H1 (cell line): ENCODE data around the gene PLEKHM3. TPM values are rescaled to one million over a fixed set of nuclear protein-coding genes. Genes with fewer than 3 reads are reported as not detected.

Experiments used
- CTCF ChIA-PET: fragments of 300-600 bp; sonication (Branson Sonifier 250); formaldehyde crosslinking; loops from one replicate; lab custom pipeline; 2021; ENCODE audit not compliant: partially characterized antibody; lab: Charles Lee
- POLR2A ChIA-PET: fragments of 300-600 bp; sonication (Branson Sonifier 250); formaldehyde crosslinking; loops from one replicate; lab custom pipeline; 2021; ENCODE audit warnings: inconsistent platforms; ENCODE audit not compliant: partially characterized antibody; lab: Charles Lee
- DNase-seq, 2 experiments: peaks; one replicate each; pipeline versions ENCODE4 v3.0.0 to v3.0.0-alpha.2; 2010 to 2022; ENCODE audit warnings: low spot score in 2 of 2, low read depth in 1 of 2, mixed read lengths in 1 of 2
- FAIRE-seq: peaks from 2 replicates; lab custom pipeline; 2011; peaks lifted over from hg19 to GRCh38; lab: Jason Lieb, UNC
- H2AFZ ChIP-seq: 2 replicates; pipeline ENCODE4 v1.8.1; 2012; ENCODE audit warnings: low read length, inconsistent platforms
- H2AK5ac ChIP-seq: 2 replicates; pipeline ENCODE4 v1.6.1; 2013; ENCODE audit warnings: low read depth, low read length
- H2BK120ac ChIP-seq: replicated peaks from 2 replicates; pipeline ENCODE3; 2013; ENCODE audit warnings: low read depth, low read length, inconsistent platforms
- H2BK12ac ChIP-seq: 2 replicates; pipeline ENCODE4 v1.6.1; 2013; ENCODE audit warnings: low read depth, low read length
- H2BK15ac ChIP-seq: 2 replicates; pipeline ENCODE4 v1.6.1; 2013; ENCODE audit warnings: low read length
- H2BK20ac ChIP-seq: 2 replicates; pipeline ENCODE4 v1.6.1; 2013; ENCODE audit warnings: low read length
- H2BK5ac ChIP-seq: 2 replicates; pipeline ENCODE4 v1.6.1; 2013; ENCODE audit warnings: low read depth, low read length
- H3K14ac ChIP-seq: 2 replicates; pipeline ENCODE4 v1.6.1; 2013; ENCODE audit warnings: inconsistent platforms; ENCODE audit not compliant: insufficient read length
- H3K18ac ChIP-seq: 2 replicates; pipeline ENCODE4 v1.6.1; 2013; ENCODE audit warnings: low read length; ENCODE audit errors: extremely low read depth
- H3K23ac ChIP-seq: 2 replicates; pipeline ENCODE4 v1.6.1; 2013; ENCODE audit warnings: inconsistent platforms; ENCODE audit not compliant: insufficient read length
- H3K23me2 ChIP-seq: 2 replicates; pipeline ENCODE4 v1.6.1; 2013; ENCODE audit warnings: low read depth, low read length
- H3K27ac ChIP-seq: 2 replicates; pipeline ENCODE4 v1.6.1; 2011; ENCODE audit warnings: low read depth, low read length, inconsistent platforms
- H3K27me3 ChIP-seq, 4 experiments: replicated peaks in 1 of 4; 1 replicate in 1 of 4; 2 replicates in 3 of 4; pipeline versions ENCODE4 v1.6.1 to v1.8.1; 2011 to 2013; ENCODE audit warnings: low read length in 3 of 4, mild to moderate bottlenecking in 3 of 4, inconsistent platforms in 2 of 4, mixed read lengths in 2 of 4, moderate library complexity in 1 of 4; ENCODE audit not compliant: control insufficient read depth in 3 of 4, insufficient read depth in 3 of 4; ENCODE audit errors: extremely low read depth in 1 of 4
- H3K36me3 ChIP-seq, 4 experiments: 2 replicates each; pipeline versions ENCODE4 v1.6.1 to v1.8.1; 2011 to 2013; ENCODE audit warnings: mild to moderate bottlenecking in 4 of 4, low read length in 3 of 4, moderate library complexity in 2 of 4, control low read depth in 1 of 4, inconsistent platforms in 1 of 4; ENCODE audit not compliant: insufficient read depth in 4 of 4, control insufficient read depth in 2 of 4
- H3K4ac ChIP-seq: replicated peaks from 2 replicates; pipeline ENCODE3; 2013; ENCODE audit warnings: low read length, low read depth, mixed read lengths, inconsistent platforms; ENCODE audit not compliant: insufficient read length
- H3K4me1 ChIP-seq, 4 experiments: replicated peaks in 1 of 4; 1 replicate in 1 of 4; 2 replicates in 3 of 4; pipeline versions ENCODE4 v1.6.1 to v1.8.1; 2011 to 2013; ENCODE audit warnings: low read length in 3 of 4, inconsistent platforms in 2 of 4, mixed read lengths in 1 of 4; ENCODE audit not compliant: insufficient read depth in 4 of 4, control insufficient read depth in 3 of 4
- H3K4me2 ChIP-seq, 2 experiments: 2 replicates each; pipeline versions ENCODE4 v1.6.1 to v1.8.1; 2011 to 2013; ENCODE audit warnings: low read depth in 2 of 2, low read length in 2 of 2, control low read depth in 1 of 2, inconsistent platforms in 1 of 2, mild to moderate bottlenecking in 1 of 2; ENCODE audit not compliant: insufficient read depth in 1 of 2
- H3K4me3 ChIP-seq, 4 experiments: fragments of 200-600, 300-600 bp in 1 of 4; sonication (generic), shearing (Covaris generic), sonication (Bioruptor Twin) in 1 of 4; 2 replicates each; pipeline versions ENCODE4 v1.5.1 to v1.8.1; 2011 to 2016; ENCODE audit warnings: low read length in 4 of 4, low read depth in 3 of 4, control low read depth in 2 of 4, inconsistent platforms in 2 of 4, mild to moderate bottlenecking in 2 of 4, mixed read lengths in 1 of 4, moderate library complexity in 1 of 4; ENCODE audit not compliant: insufficient read depth in 2 of 4; ENCODE audit errors: extremely low read depth in 1 of 4
- H3K56ac ChIP-seq: replicated peaks from 2 replicates; pipeline ENCODE3; 2013; ENCODE audit warnings: low read depth, mild to moderate bottlenecking, mixed read lengths, low read length, inconsistent platforms; ENCODE audit not compliant: insufficient read length
- H3K79me1 ChIP-seq: 2 replicates; pipeline ENCODE4 v1.6.1; 2013; ENCODE audit warnings: low read depth, low read length, control low read depth
- H3K79me2 ChIP-seq, 2 experiments: 2 replicates each; pipeline versions ENCODE4 v1.6.1 to v1.8.1; 2012 to 2013; ENCODE audit warnings: low read length in 2 of 2, mild to moderate bottlenecking in 2 of 2, inconsistent platforms in 1 of 2; ENCODE audit not compliant: insufficient read depth in 2 of 2, control insufficient read depth in 1 of 2
- H3K9ac ChIP-seq, 4 experiments: replicated peaks in 1 of 4; 1 replicate in 1 of 4; 2 replicates in 3 of 4; pipeline versions ENCODE4 v1.6.1 to v1.8.1; 2011 to 2013; ENCODE audit warnings: low read depth in 3 of 4, low read length in 3 of 4, control low read depth in 2 of 4, mild to moderate bottlenecking in 2 of 4, moderate library complexity in 2 of 4, inconsistent platforms in 1 of 4; ENCODE audit errors: extremely low read depth in 1 of 4
- H3K9me3 ChIP-seq, 2 experiments: 2 replicates each; pipeline versions ENCODE4 v1.6.1 to v1.8.1; 2012 to 2013; ENCODE audit warnings: mild to moderate bottlenecking in 2 of 2, moderate library complexity in 2 of 2, control low read depth in 1 of 2, inconsistent platforms in 1 of 2, low read depth in 1 of 2, low read length in 1 of 2, mixed read lengths in 1 of 2; ENCODE audit not compliant: insufficient read depth in 2 of 2
- H4K20me1 ChIP-seq, 2 experiments: replicated peaks in 1 of 2; 2 replicates each; pipeline versions ENCODE3 to v1.8.1; 2011 to 2013; ENCODE audit warnings: inconsistent platforms in 2 of 2, low read length in 2 of 2, mild to moderate bottlenecking in 1 of 2; ENCODE audit not compliant: insufficient read depth in 2 of 2, control insufficient read depth in 1 of 2
- H4K5ac ChIP-seq: 2 replicates; pipeline ENCODE4 v1.6.1; 2013; ENCODE audit warnings: low read length, low read depth, mixed read lengths, inconsistent platforms; ENCODE audit not compliant: insufficient read length
- H4K8ac ChIP-seq: 2 replicates; pipeline ENCODE4 v1.8.0; 2013; ENCODE audit warnings: mild to moderate bottlenecking, moderate library complexity, low read length, inconsistent platforms; ENCODE audit not compliant: insufficient read depth; ENCODE audit errors: extremely low read depth
- H4K91ac ChIP-seq: replicated peaks from 2 replicates; pipeline ENCODE3; 2013; ENCODE audit warnings: low read length, mixed read lengths, inconsistent platforms; ENCODE audit not compliant: insufficient read length
- BCL11A ChIP-seq, 2 experiments: IDR thresholded peaks; one replicate each; pipeline ENCODE4 v1.6.1; 2011; ENCODE audit warnings: low read depth in 2 of 2, low read length in 2 of 2, mild to moderate bottlenecking in 2 of 2
- WGBS, 2 experiments: shearing (Covaris generic) in 1 of 2; methylation state at CpG; one replicate each; pipeline versions ENCODE4 v1.1.6 to v1.1.7; 2013 to 2015; ENCODE audit warnings: low lambda C conversion rate in 2 of 2, mixed read lengths in 2 of 2, inconsistent platforms in 1 of 2, low coverage in 1 of 2, missing lambda C conversion rate in 1 of 2; ENCODE audit not compliant: insufficient replicate concordance in 2 of 2, insufficient coverage in 1 of 2, insufficient read length in 1 of 2; ENCODE audit errors: extremely low coverage in 1 of 2, missing lambda C conversion rate in 1 of 2; 5-methylcytosine and 5-hydroxymethylcytosine counted together
- polyA plus RNA-seq, 7 experiments: library from polyadenylated mRNA; depleted of rRNA in 3 of 7; stranded (reverse) in 5 of 7; unstranded in 2 of 7; fragments of >200 nt in 5 of 7; fragments of 200-250 nt in 2 of 7; gene quantifications; 1 replicate in 5 of 7; 2 replicates in 1 of 7; 4 replicates in 1 of 7; pipeline versions ENCODE4 v1.2.1 to v1.2.3, GENCODE V29; 2011 to 2013; ENCODE audit warnings: missing spikeins in 2 of 7, mixed read lengths in 2 of 7
- total RNA-seq: library from RNA; stranded (reverse); fragmentation: NEBNext Ultra II Directional; extraction: Animal tissue kit (Norgen Biotek cat#: 25700); gene quantifications from 2 replicates; pipeline ENCODE4 v1.2.1, GENCODE V29; 2021

The PLEKHM3 gene
- total and polyA plus RNA-seq, 2 of the 8 experiments (the other 6 are each of a cell fraction or from before 2014, with no cell fraction given): 2.3 to 5.8 TPM

GRCh38 chr2:207930747-207931146, 94.6 kb downstream of the PLEKHM3 start:
- no peaks in the 10 kb centered on the region for H3K36me3 ChIP-seq
- H3K23me2 ChIP-seq: no peaks in the 10 kb centered on the region
- no peak for TF ChIP-seq BCL11A (IDR thresholded peaks at IDR 0.05; ENCODE audit: low read depth in 2 of 2, low read length in 2 of 2)

More at GRCh38 chr2:207930747-207931146, 94.6 kb downstream of the PLEKHM3 start:
- Histone ChIP-seq H3K79me1 (no peaks in the 10 kb centered on the region), H3K9ac (no peak overlapping the region), H4K20me1 (no peaks in the 10 kb centered on the region), H3K4ac (peak overlapping the region; percentile 58), H3K27me3 (no peaks in the 10 kb centered on the region), H2BK20ac (no peak overlapping the region), H3K4me1 (peaks cover 3 to 22% (median 3%) of the 10 kb centered on the region in 4 experiments; a peak in 5 of 7 replicates), H2AFZ (no peak overlapping the region), H4K5ac (no peak overlapping the region), H2BK12ac (peak overlapping the region; percentile 43; the same call in 1 of the 2 replicates), H3K18ac (no peak overlapping the region), H4K8ac (peak overlapping the region; percentile 28; the same call in 1 of the 2 replicates), H3K14ac (no peak overlapping the region), H3K23ac (no peak overlapping the region), H3K27ac (no peak overlapping the region), H4K91ac (no peak overlapping the region), H3K4me3 (no peak overlapping the region), H3K56ac (no peak overlapping the region), H2AK5ac (no peak overlapping the region), H3K79me2 (no peaks in the 10 kb centered on the region), H3K4me2 (no peak overlapping the region), H2BK5ac (no peak overlapping the region), H2BK120ac (no peak overlapping the region), H3K9me3 (no peaks in the 10 kb centered on the region), H2BK15ac (no peak overlapping the region)
- FAIRE-seq (no peak), DNase-seq (no peak)
- CTCF ChIA-PET: interaction anchor here (1.3 to 1.8 kb wide), 2 partner anchors 40 to 43 kb away, joined by 3 to 6 read pairs; no protein-coding TSS in a partner anchor
- POLR2A ChIA-PET: no interaction called here
- 91% methylated on average over 29 of the region's 29 CpGs; no CpG with 5 or more reads in 1 of the 2 experiments for WGBS, 2 experiments
